ENCODE data around the gene CACNA1D. TPM values are rescaled to one million over a fixed set of nuclear protein-coding genes. Genes with fewer than 3 reads are reported as not detected.

CACNA1D gene
- total RNA-seq, 4 donors from 2014 or later = 5.7 to 38.2 (median 20.0) TPM

- no peak for DNase-seq (ENCODE audit: low spot score in 2 of 2)
- Histone ChIP-seq H3K27me3 (no peaks in the 10 kb centered on the region), H3K27ac (no peak overlapping the region), H3K9me3 (no peaks in the 10 kb centered on the region), H3K4me1 (no peaks in the 10 kb centered on the region), H3K36me3 (peaks cover 0 to 6% (median 0%) of the 10 kb centered on the region in 3 donors), H3K4me3 (no peak overlapping the region)
- WGBS, 2 donors = 77 to 80% methylated on average over 4 of the region's 4 CpGs
- no peak for TF ChIP-seq CTCF (IDR thresholded peaks at IDR 0.05)
- TF ChIP-seq EP300 (IDR thresholded peaks at IDR 0.05) = no peak
- no peak for TF ChIP-seq POLR2A (IDR thresholded peaks at IDR 0.05)
Observed at GRCh38 chr3:53824795-53825194, 330.4 kb downstream of the CACNA1D start.

GRCh38 chr3:53826048-53826447 is 331.6 kb downstream of the CACNA1D start:
- H3K27me3 ChIP-seq = no peaks in the 10 kb centered on the region
- DNase-seq (ENCODE audit: low spot score in 2 of 2) = no peak
- H3K4me3 ChIP-seq = no peak overlapping the region
- H3K4me1 ChIP-seq = no peaks in the 10 kb centered on the region
- WGBS, 2 donors = 58 to 62% methylated on average over 1 of the region's 1 CpG
- H3K36me3 ChIP-seq = no peaks in the 10 kb centered on the region
- TF ChIP-seq CTCF (IDR thresholded peaks at IDR 0.05) (no peak), POLR2A (IDR thresholded peaks at IDR 0.05) (no peak), EP300 (IDR thresholded peaks at IDR 0.05) (no peak)
- no peak overlapping the region for H3K27ac ChIP-seq
- H3K9me3 ChIP-seq = no peaks in the 10 kb centered on the region

GRCh38 chr3:53828581-53828980 is 334.2 kb downstream of the CACNA1D start:
- Histone ChIP-seq H3K4me1 (no peaks in the 10 kb centered on the region), H3K36me3 (no peaks in the 10 kb centered on the region), H3K27ac (no peak overlapping the region), H3K27me3 (no peaks in the 10 kb centered on the region), H3K9me3 (no peaks in the 10 kb centered on the region), H3K4me3 (no peak overlapping the region)
- TF ChIP-seq CTCF (IDR thresholded peaks at IDR 0.05) = no peak
- no peak for TF ChIP-seq EP300 (IDR thresholded peaks at IDR 0.05)
- TF ChIP-seq POLR2A (IDR thresholded peaks at IDR 0.05) = no peak
- no peak for DNase-seq (ENCODE audit: low spot score in 2 of 2)
- 100% methylated on average over 1 of the region's 1 CpG for WGBS, 2 donors

DNA sequence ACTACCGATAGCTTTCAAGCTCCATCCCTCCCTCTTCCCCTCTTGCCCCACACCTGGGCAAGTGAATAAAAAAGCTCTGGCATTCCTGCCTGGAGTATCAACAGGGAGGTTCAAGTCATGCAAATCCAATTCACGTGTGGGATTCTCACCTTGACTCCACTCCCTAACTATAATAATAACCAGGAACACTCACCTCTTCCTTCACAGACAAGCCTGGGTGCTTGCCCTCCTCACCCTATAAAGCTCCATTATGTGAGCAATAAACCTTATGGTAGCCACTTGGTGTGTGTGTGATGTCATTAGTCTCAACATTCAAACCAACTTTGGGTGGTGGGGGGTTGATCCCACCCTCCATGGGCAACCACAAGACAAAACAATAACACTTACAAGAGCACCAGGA is 335.2 kb downstream of the CACNA1D start:
- H3K4me1 ChIP-seq = no peaks in the 10 kb centered on the region
- H3K36me3 ChIP-seq = no peaks in the 10 kb centered on the region
- TF ChIP-seq EP300 (IDR thresholded peaks at IDR 0.05) (no peak), POLR2A (IDR thresholded peaks at IDR 0.05) (no peak), CTCF (IDR thresholded peaks at IDR 0.05) (no peak)
- H3K4me3 ChIP-seq = no peak overlapping the region
- H3K27me3 ChIP-seq = no peaks in the 10 kb centered on the region
- 74 to 80% methylated on average over 2 of the region's 2 CpGs for WGBS, 2 donors
- H3K9me3 ChIP-seq = no peaks in the 10 kb centered on the region
- no peak overlapping the region for H3K27ac ChIP-seq
- DNase-seq (ENCODE audit: low spot score in 2 of 2) = no peak

DNA sequence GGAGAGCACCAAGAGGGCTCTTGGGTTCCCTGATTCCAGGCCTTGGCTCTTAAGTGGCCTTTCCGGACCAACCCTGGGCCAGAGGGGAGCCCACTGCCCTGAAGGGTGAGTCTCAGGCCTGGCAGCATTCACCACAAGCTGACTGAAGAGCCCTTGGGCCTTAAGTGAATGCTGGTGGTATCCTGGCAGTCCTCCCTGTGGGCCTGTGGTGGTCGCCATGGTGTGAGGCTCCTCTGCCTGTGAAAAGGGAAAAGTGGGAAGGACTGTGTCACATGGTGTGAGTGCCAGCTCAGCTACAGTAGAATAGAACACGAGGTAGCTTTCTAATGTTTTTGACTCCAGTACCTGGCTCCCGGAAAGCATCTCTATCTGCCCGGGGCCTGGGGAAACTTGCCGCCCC is 336.5 kb downstream of the CACNA1D start:
- 87 to 90% methylated on average over 6 of the region's 6 CpGs for WGBS, 2 donors
- Histone ChIP-seq H3K4me3 (no peak overlapping the region), H3K27me3 (no peaks in the 10 kb centered on the region), H3K9me3 (no peaks in the 10 kb centered on the region), H3K27ac (no peak overlapping the region), H3K36me3 (no peaks in the 10 kb centered on the region), H3K4me1 (no peaks in the 10 kb centered on the region)
- DNase-seq (ENCODE audit: low spot score in 2 of 2) = no peak
- no peak for TF ChIP-seq CTCF (IDR thresholded peaks at IDR 0.05)
- TF ChIP-seq EP300 (IDR thresholded peaks at IDR 0.05) = no peak
- TF ChIP-seq POLR2A (IDR thresholded peaks at IDR 0.05) = no peak
